H9 (cell line): ENCODE data around the gene QSER1. TPM values are rescaled to one million over a fixed set of nuclear protein-coding genes. Genes with fewer than 3 reads are reported as not detected.

Source experiments
- DNase-seq: peaks from one replicate; pipeline ENCODE4 v3.0.0-alpha.2; 2017
- H2AFZ ChIP-seq: one replicate; pipeline ENCODE4 v1.6.1; 2013; ENCODE audit warnings: mild to moderate bottlenecking, low read length, control low read depth, moderate library complexity
- H2AK5ac ChIP-seq: 2 replicates; pipeline ENCODE4 v1.6.1; 2013; ENCODE audit warnings: low read length, control low read depth, mixed read lengths; ENCODE audit not compliant: insufficient read length
- H2BK120ac ChIP-seq: one replicate; pipeline ENCODE4 v1.6.1; 2013; ENCODE audit warnings: low read depth, mild to moderate bottlenecking, low read length, control low read depth, inconsistent platforms; ENCODE audit not compliant: poor library complexity, severe bottlenecking
- H2BK12ac ChIP-seq: 2 replicates; pipeline ENCODE4 v1.6.1; 2013; ENCODE audit warnings: low read length, control low read depth, mixed read lengths, low read depth; ENCODE audit not compliant: insufficient read length
- H2BK15ac ChIP-seq: 2 replicates; pipeline ENCODE4 v1.6.1; 2013; ENCODE audit warnings: low read depth, low read length, control low read depth
- H2BK20ac ChIP-seq: one replicate; pipeline ENCODE4 v1.6.1; 2013; ENCODE audit warnings: low read depth, mild to moderate bottlenecking, low read length, control low read depth, inconsistent platforms; ENCODE audit not compliant: poor library complexity, severe bottlenecking
- H2BK5ac ChIP-seq: 2 replicates; pipeline ENCODE4 v1.6.1; 2013; ENCODE audit warnings: low read length, control low read depth, mixed read lengths; ENCODE audit not compliant: insufficient read length
- H3K14ac ChIP-seq: 2 replicates; pipeline ENCODE4 v1.6.1; 2013; ENCODE audit warnings: low read length, control low read depth; ENCODE audit not compliant: insufficient read depth
- H3K18ac ChIP-seq: 2 replicates; pipeline ENCODE4 v1.6.1; 2013; ENCODE audit warnings: low read depth, mild to moderate bottlenecking, mixed read lengths, low read length, control low read depth; ENCODE audit not compliant: insufficient read length
- H3K23ac ChIP-seq: 2 replicates; pipeline ENCODE4 v1.6.1; 2013; ENCODE audit warnings: low read length, control low read depth, mixed read lengths, low read depth; ENCODE audit not compliant: insufficient read length
- H3K23me2 ChIP-seq: 2 replicates; pipeline ENCODE4 v1.6.1; 2013; ENCODE audit warnings: low read depth, mild to moderate bottlenecking, mixed read lengths, low read length, control low read depth; ENCODE audit not compliant: insufficient read length, poor library complexity, severe bottlenecking
- H3K27ac ChIP-seq: 2 replicates; pipeline ENCODE4 v1.5.1; 2013; ENCODE audit warnings: low read length, control low read depth, mixed read lengths, low read depth; ENCODE audit not compliant: insufficient read length
- H3K27me3 ChIP-seq: 2 replicates; pipeline ENCODE4 v1.6.1; 2013; ENCODE audit warnings: low read length, control low read depth, inconsistent platforms; ENCODE audit not compliant: insufficient read depth
- H3K4ac ChIP-seq: 2 replicates; pipeline ENCODE4 v1.6.1; 2013; ENCODE audit warnings: low read depth, mild to moderate bottlenecking, control low read depth, inconsistent platforms, low read length, moderate library complexity
- H3K4me1 ChIP-seq: 2 replicates; pipeline ENCODE4 v1.6.1; 2013; ENCODE audit warnings: low read length, control low read depth, inconsistent platforms; ENCODE audit not compliant: insufficient read depth
- H3K4me2 ChIP-seq: 2 replicates; pipeline ENCODE4 v1.6.1; 2013; ENCODE audit warnings: low read length, control low read depth, mixed read lengths; ENCODE audit not compliant: insufficient read length, insufficient read depth
- H3K56ac ChIP-seq: 2 replicates; pipeline ENCODE4 v1.6.1; 2013; ENCODE audit warnings: low read depth, mild to moderate bottlenecking, mixed read lengths, low read length, control low read depth; ENCODE audit not compliant: insufficient read length
- H3K79me1 ChIP-seq: 2 replicates; pipeline ENCODE4 v1.6.1; 2013; ENCODE audit warnings: low read depth, mild to moderate bottlenecking, moderate library complexity, low read length, control low read depth, inconsistent platforms; ENCODE audit not compliant: insufficient read depth, poor library complexity, severe bottlenecking
- H3K79me2 ChIP-seq: 2 replicates; pipeline ENCODE4 v1.6.1; 2013; ENCODE audit warnings: low read length, control low read depth, inconsistent platforms; ENCODE audit not compliant: insufficient read depth
- H3K9ac ChIP-seq: 2 replicates; pipeline ENCODE4 v1.6.1; 2013; ENCODE audit warnings: low read length, control low read depth, mixed read lengths; ENCODE audit not compliant: insufficient read length; ENCODE audit errors: extremely low read depth
- H3K9me3 ChIP-seq: one replicate; pipeline ENCODE4 v1.6.1; 2013; ENCODE audit warnings: low read depth, low read length, inconsistent platforms; ENCODE audit not compliant: control insufficient read depth
- H3T11ph ChIP-seq: one replicate; pipeline ENCODE4 v1.6.1; 2013; ENCODE audit warnings: mild to moderate bottlenecking, low read length, control low read depth, inconsistent platforms
- H4K20me1 ChIP-seq: one replicate; pipeline ENCODE4 v1.6.1; 2013; ENCODE audit not compliant: control insufficient read depth, insufficient read length, insufficient read depth
- H4K5ac ChIP-seq: 2 replicates; pipeline ENCODE4 v1.6.1; 2013; ENCODE audit warnings: low read depth, mild to moderate bottlenecking, mixed read lengths, low read length, control low read depth; ENCODE audit not compliant: insufficient read length
- H4K8ac ChIP-seq: replicated peaks from 2 replicates; pipeline ENCODE4 v1.6.1; 2013; ENCODE audit warnings: low read length, control low read depth, mixed read lengths, low read depth; ENCODE audit not compliant: insufficient read length
- H4K91ac ChIP-seq: 2 replicates; pipeline ENCODE4 v1.6.1; 2013; ENCODE audit warnings: low read depth, mild to moderate bottlenecking, moderate library complexity, mixed read lengths, low read length, control low read depth; ENCODE audit not compliant: insufficient read length
- H3K27ac Mint-ChIP-seq, 3 experiments: 2 replicates in 2 of 3; 3 replicates in 1 of 3; pipeline ENCODE4 v1.8.0; 2020 to 2021; ENCODE audit warnings: mixed read lengths in 3 of 3, mild to moderate bottlenecking in 1 of 3, moderate library complexity in 1 of 3
- H3K27me3 Mint-ChIP-seq: 2 replicates; pipeline ENCODE4 v1.8.0; 2021; ENCODE audit warnings: low read depth, mild to moderate bottlenecking, moderate library complexity, mixed read lengths
- H3K36me3 Mint-ChIP-seq, 3 experiments: 2 replicates in 2 of 3; 3 replicates in 1 of 3; pipeline ENCODE4 v1.8.0; 2020 to 2021; ENCODE audit warnings: low read depth in 3 of 3, mixed read lengths in 3 of 3; ENCODE audit not compliant: insufficient read depth in 1 of 3
- H3K4me1 Mint-ChIP-seq, 2 experiments: 2 replicates each; pipeline ENCODE4 v1.8.0; 2020; ENCODE audit warnings: mixed read lengths in 2 of 2
- H3K4me3 Mint-ChIP-seq, 2 experiments: 2 replicates in 1 of 2; 3 replicates in 1 of 2; pipeline ENCODE4 v1.8.0; 2020 to 2021; ENCODE audit warnings: mild to moderate bottlenecking in 2 of 2, mixed read lengths in 2 of 2, moderate library complexity in 1 of 2
- H3K9me3 Mint-ChIP-seq, 2 experiments: 2 replicates in 1 of 2; 3 replicates in 1 of 2; pipeline ENCODE4 v1.8.0; 2020; ENCODE audit warnings: mild to moderate bottlenecking in 2 of 2, mixed read lengths in 2 of 2, moderate library complexity in 1 of 2
- CTCF ChIP-seq: fragments of 200-600 bp; sonication (generic); conservative IDR thresholded peaks from 3 replicates; pipeline ENCODE4 v1.8.0; 2021; ENCODE audit warnings: antibody characterized with exemption, mild to moderate bottlenecking
- WGBS: extraction: QIAGEN DNeasy Blood & Tissue Kit; methylation state at CpG from one replicate; pipeline ENCODE4 v1.1.7; 2013; ENCODE audit warnings: missing lambda C conversion rate, low lambda C conversion rate, mixed read lengths; ENCODE audit not compliant: insufficient read length; ENCODE audit errors: extremely low coverage; 5-methylcytosine and 5-hydroxymethylcytosine counted together
- total RNA-seq: library from RNA; stranded (reverse); gene quantifications from 2 replicates; pipeline ENCODE4 v1.2.1, GENCODE V29; 2021

QSER1 gene
- total RNA-seq, 1 experiment from 2014 or later = 139 TPM

GRCh38 chr11:32982626-32983025 is 90.0 kb downstream of the QSER1 start:
- no peak overlapping the region for H3K4me3 Mint-ChIP-seq
- Histone ChIP-seq H3K79me2 (no peaks in the 10 kb centered on the region), H3K27me3 (no peaks in the 10 kb centered on the region), H3K79me1 (no peaks in the 10 kb centered on the region), H2BK5ac (no peak overlapping the region), H3K9me3 (no peaks in the 10 kb centered on the region), H3T11ph (no peak overlapping the region), H4K91ac (no peak overlapping the region), H3K23me2 (no peaks in the 10 kb centered on the region), H2BK12ac (no peak overlapping the region), H4K8ac (no peak overlapping the region), H3K56ac (no peak overlapping the region), H3K4ac (no peak overlapping the region), H4K5ac (no peak overlapping the region), H3K18ac (no peak overlapping the region), H4K20me1 (no peaks in the 10 kb centered on the region), H2AFZ (no peak overlapping the region), H3K9ac (no peak overlapping the region), H2BK120ac (no peak overlapping the region), H3K23ac (no peak overlapping the region), H3K14ac (no peak overlapping the region), H2BK20ac (no peak overlapping the region), H3K4me2 (no peak overlapping the region), H3K4me1 (no peaks in the 10 kb centered on the region), H3K27ac (no peak overlapping the region), H2AK5ac (no peak overlapping the region), H2BK15ac (no peak overlapping the region)
- no peak for DNase-seq
- peaks cover 1 to 16% (median 11%) of the 10 kb centered on the region in 3 experiments; a peak in 6 of 7 replicates for H3K36me3 Mint-ChIP-seq
- H3K9me3 Mint-ChIP-seq = no peaks in the 10 kb centered on the region
- TF ChIP-seq CTCF = no peak
- H3K27me3 Mint-ChIP-seq = no peaks in the 10 kb centered on the region
- H3K4me1 Mint-ChIP-seq = peaks cover 1 to 6% of the 10 kb centered on the region in 2 experiments
- H3K27ac Mint-ChIP-seq = peak overlapping the region in 1 of 3 experiments; percentile 84; a peak in 2 of 7 replicates
- WGBS = no CpG with 5 or more reads among the region's 2 CpGs
